Neuronal stem cell (in vitro differentiated cells): ENCODE results near the gene PPP3R1. TPM values are rescaled to one million over a fixed set of nuclear protein-coding genes. Genes with fewer than 3 reads are reported as not detected.
A peak's percentile ranks its signal among the peaks of the same experiment; 100 is the strongest.

Experiments
- DNase-seq: peaks from one replicate; pipeline ENCODE4 v3.0.0-alpha.2; 2013; ENCODE audit warnings: low spot score
- H2AFZ ChIP-seq: one replicate; pipeline ENCODE4 v1.6.1; 2013; ENCODE audit warnings: mild to moderate bottlenecking, low read length, inconsistent platforms
- H2AK5ac ChIP-seq: 2 replicates; pipeline ENCODE4 v1.6.1; 2013; ENCODE audit warnings: low read depth, mild to moderate bottlenecking, inconsistent platforms, low read length, moderate library complexity, mixed read lengths
- H2BK120ac ChIP-seq: 2 replicates; pipeline ENCODE4 v1.6.1; 2013; ENCODE audit warnings: low read depth, mild to moderate bottlenecking, inconsistent platforms, low read length, moderate library complexity, mixed read lengths
- H2BK12ac ChIP-seq: one replicate; pipeline ENCODE4 v1.6.1; 2013; ENCODE audit warnings: low read length, inconsistent platforms
- H2BK15ac ChIP-seq: 2 replicates; pipeline ENCODE4 v1.6.1; 2013; ENCODE audit warnings: mild to moderate bottlenecking, low read length, inconsistent platforms, mixed read lengths
- H2BK5ac ChIP-seq: one replicate; pipeline ENCODE4 v1.6.1; 2013; ENCODE audit warnings: inconsistent platforms, mild to moderate bottlenecking, low read length, moderate library complexity
- H3K14ac ChIP-seq: one replicate; pipeline ENCODE4 v1.6.1; 2013; ENCODE audit warnings: low read length, inconsistent platforms
- H3K18ac ChIP-seq: 2 replicates; pipeline ENCODE4 v1.6.1; 2013; ENCODE audit warnings: low read length, inconsistent platforms
- H3K23ac ChIP-seq: 2 replicates; pipeline ENCODE4 v1.6.1; 2013; ENCODE audit warnings: low read depth, mild to moderate bottlenecking, mixed read lengths, low read length, inconsistent platforms; ENCODE audit not compliant: poor library complexity
- H3K27ac ChIP-seq: replicated peaks from 3 replicates; pipeline ENCODE4 v1.5.1; 2013; ENCODE audit warnings: low read length, inconsistent platforms
- H3K27me3 ChIP-seq, 3 experiments: 2 replicates each; pipeline ENCODE4 v1.6.1; 2013; ENCODE audit warnings: low read length in 3 of 3, mild to moderate bottlenecking in 2 of 3, inconsistent platforms in 1 of 3, low read depth in 1 of 3, mixed read lengths in 1 of 3, moderate library complexity in 1 of 3; ENCODE audit not compliant: control insufficient read depth in 3 of 3, insufficient read depth in 3 of 3
- H3K36me3 ChIP-seq, 2 donors: replicated peaks in 1 of 2; 2 replicates each; pipeline ENCODE4 v1.6.1; 2013; ENCODE audit warnings: low read length in 2 of 2; ENCODE audit not compliant: control insufficient read depth in 2 of 2, insufficient read depth in 2 of 2
- H3K4ac ChIP-seq: 2 replicates; pipeline ENCODE4 v1.6.1; 2013; ENCODE audit warnings: inconsistent platforms, mild to moderate bottlenecking, low read length, moderate library complexity
- H3K4me1 ChIP-seq, 2 donors: 1 replicate in 1 of 2; 2 replicates in 1 of 2; pipeline ENCODE4 v1.6.1; 2013; ENCODE audit warnings: low read length in 2 of 2, low read depth in 1 of 2; ENCODE audit not compliant: control insufficient read depth in 2 of 2, insufficient read depth in 1 of 2
- H3K4me2 ChIP-seq: one replicate; pipeline ENCODE4 v1.6.1; 2013; ENCODE audit warnings: mild to moderate bottlenecking, low read length, inconsistent platforms; ENCODE audit not compliant: insufficient read depth, poor library complexity, severe bottlenecking
- H3K4me3 ChIP-seq, 2 donors: 2 replicates each; pipeline ENCODE4 v1.5.1; 2013; ENCODE audit warnings: low read length in 2 of 2, mild to moderate bottlenecking in 2 of 2, inconsistent platforms in 1 of 2, moderate library complexity in 1 of 2
- H3K79me1 ChIP-seq: one replicate; pipeline ENCODE4 v1.6.1; 2013; ENCODE audit warnings: low read depth, mild to moderate bottlenecking, inconsistent platforms, low read length, moderate library complexity
- H3K9ac ChIP-seq: one replicate; pipeline ENCODE4 v1.6.1; 2013; ENCODE audit warnings: mild to moderate bottlenecking, low read depth, low read length, inconsistent platforms; ENCODE audit not compliant: poor library complexity
- H3K9me3 ChIP-seq, 2 donors: replicated peaks in 1 of 2; 2 replicates each; pipeline versions ENCODE3 to v1.6.1; 2013; ENCODE audit warnings: low read length in 2 of 2, mild to moderate bottlenecking in 2 of 2, inconsistent platforms in 1 of 2, low read depth in 1 of 2, mixed read lengths in 1 of 2, moderate library complexity in 1 of 2; ENCODE audit not compliant: control insufficient read depth in 2 of 2, insufficient read depth in 1 of 2
- H4K8ac ChIP-seq: one replicate; pipeline ENCODE4 v1.6.1; 2013; ENCODE audit warnings: low read depth, mild to moderate bottlenecking, inconsistent platforms, low read length, moderate library complexity
- H4K91ac ChIP-seq: one replicate; pipeline ENCODE4 v1.6.1; 2013; ENCODE audit warnings: low read length, low read depth, mild to moderate bottlenecking, inconsistent platforms; ENCODE audit not compliant: poor library complexity
- WGBS, 2 donors: extraction: QIAGEN DNeasy Blood & Tissue Kit; methylation state at CpG; one replicate each; pipeline ENCODE4 v1.1.7; 2013; ENCODE audit warnings: missing lambda C conversion rate in 2 of 2, mixed read lengths in 1 of 2; ENCODE audit not compliant: insufficient read length in 2 of 2, insufficient replicate concordance in 1 of 2; ENCODE audit errors: extremely low coverage in 2 of 2; 5-methylcytosine and 5-hydroxymethylcytosine counted together
- polyA plus RNA-seq, 2 experiments: library from polyadenylated mRNA; stranded (reverse); fragments of 200-250 nt; gene quantifications; one replicate each; pipeline ENCODE4 v1.2.3, GENCODE V29; 2013

The PPP3R1 gene, protein sequence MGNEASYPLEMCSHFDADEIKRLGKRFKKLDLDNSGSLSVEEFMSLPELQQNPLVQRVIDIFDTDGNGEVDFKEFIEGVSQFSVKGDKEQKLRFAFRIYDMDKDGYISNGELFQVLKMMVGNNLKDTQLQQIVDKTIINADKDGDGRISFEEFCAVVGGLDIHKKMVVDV
- polyA plus RNA-seq (2013, experiment 1 of 2) = 24.6 TPM
- polyA plus RNA-seq (2013, experiment 2 of 2) = 25.2 TPM

DNA sequence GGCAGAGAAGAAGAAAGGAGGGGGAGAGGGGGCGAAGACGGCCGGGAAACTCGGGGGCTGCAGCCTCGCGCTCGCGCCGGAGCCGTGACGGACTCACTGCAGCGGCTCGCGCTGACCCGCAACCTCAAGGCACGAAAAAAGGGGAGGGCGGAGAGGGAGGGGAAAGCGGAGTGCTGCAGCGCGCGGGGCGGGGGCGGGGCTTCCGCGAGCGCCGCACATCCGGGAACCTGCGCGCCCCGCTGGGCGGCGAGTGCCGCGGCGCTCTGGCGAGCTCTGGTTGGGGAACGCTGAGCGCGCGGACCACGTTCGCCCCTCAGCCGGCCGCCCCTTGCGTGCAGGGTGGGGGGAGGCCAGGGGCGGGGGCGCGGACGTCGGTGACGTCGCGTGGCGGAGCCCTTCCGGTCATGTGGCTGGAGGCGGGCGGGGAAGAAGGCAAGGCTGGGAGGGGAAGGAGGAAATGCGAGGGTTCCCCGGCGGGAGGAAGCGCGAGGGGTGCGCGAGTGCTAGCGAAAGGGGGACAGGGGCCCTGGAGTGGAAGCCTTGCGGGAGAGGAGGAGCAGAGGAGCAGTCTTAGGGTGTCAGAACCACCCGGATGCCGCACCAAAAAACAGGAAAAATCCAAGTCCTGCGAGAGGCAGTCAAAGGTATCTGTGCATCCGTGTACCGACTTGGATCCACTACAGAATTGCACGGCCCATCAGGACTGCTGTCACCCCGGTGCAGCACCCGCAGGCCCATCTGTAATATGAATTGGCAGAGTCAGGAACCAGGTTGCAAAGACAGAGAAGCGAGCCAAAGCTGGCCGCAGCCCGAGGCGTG lies at the start of gene PPP3R1:
Gene PPP3R1 (minus strand): TSS at position 133 of the 819 bp plus-strand sequence. CDS start 405 bp downstream, outside the sequence.
- H2AK5ac ChIP-seq = peak within 1 kb of the TSS; percentile 75
- peak within 1 kb of the TSS; percentile 87 for H2BK5ac ChIP-seq
- H4K8ac ChIP-seq = peak within 1 kb of the TSS; percentile 72
- H3K9me3 ChIP-seq = no peaks in the 10 kb centered on the region
- peak within 1 kb of the TSS; percentile 87 for H3K4me2 ChIP-seq
- peak within 1 kb of the TSS; percentile 98 for H3K27ac ChIP-seq
- peaks cover 3% of the 10 kb centered on the region for H3K79me1 ChIP-seq
- H3K23ac ChIP-seq = peak within 1 kb of the TSS; percentile 98
- peak within 1 kb of the TSS; percentile 81 for H2BK120ac ChIP-seq
- H3K4ac ChIP-seq = no peak within 1 kb of the TSS
- H3K9ac ChIP-seq = peak within 1 kb of the TSS; percentile 98
- peak within 1 kb of the TSS; percentile 99 for H3K18ac ChIP-seq
- H3K4me1 ChIP-seq = peaks cover 10 to 38% of the 10 kb centered on the region in 2 donors
- H2BK15ac ChIP-seq = peak within 1 kb of the TSS; percentile 96
- DNase-seq = peak; percentile 91
- H3K14ac ChIP-seq = peak within 1 kb of the TSS; percentile 94
- H4K91ac ChIP-seq = no peak within 1 kb of the TSS
- H2BK12ac ChIP-seq = peak within 1 kb of the TSS; percentile 18
- no CpG with 5 or more reads among the region's 79 CpGs for WGBS, 2 donors
- H3K27me3 ChIP-seq = no peaks in the 10 kb centered on the region
- peaks cover 0 to 12% of the 10 kb centered on the region in 2 donors for H3K36me3 ChIP-seq
- peak within 1 kb of the TSS; percentile 90 to 93 for H3K4me3 ChIP-seq
- H2AFZ ChIP-seq = peak within 1 kb of the TSS; percentile 88

DNA sequence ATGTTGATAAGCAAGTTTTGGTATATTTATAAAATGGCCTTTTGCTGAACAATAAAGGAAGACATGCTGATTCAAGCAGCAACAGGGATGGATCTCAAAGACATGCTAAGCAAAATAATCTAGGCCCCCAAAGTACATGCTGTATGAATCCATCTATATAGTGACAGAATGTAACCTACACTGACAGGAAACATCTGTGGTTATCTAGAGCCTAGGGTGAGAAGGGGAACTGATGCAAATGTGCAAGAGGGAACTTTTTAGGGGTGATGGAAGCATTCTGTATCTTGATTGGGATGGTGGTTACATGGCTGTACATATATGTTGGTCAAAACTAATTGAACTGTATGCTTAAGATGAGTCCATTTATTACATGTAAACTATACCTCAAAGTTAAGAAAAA lies 43.2 kb upstream of the PPP3R1 start:
- Histone ChIP-seq H3K4ac (no peak overlapping the region), H3K9me3 (no peaks in the 10 kb centered on the region), H2BK15ac (no peak overlapping the region), H4K91ac (no peak overlapping the region), H2BK5ac (no peak overlapping the region), H3K9ac (no peak overlapping the region), H3K79me1 (no peaks in the 10 kb centered on the region), H2AFZ (no peak overlapping the region), H2BK12ac (no peak overlapping the region), H3K36me3 (peaks cover 0 to 12% of the 10 kb centered on the region in 2 donors), H4K8ac (no peak overlapping the region), H3K14ac (no peak overlapping the region), H3K27me3 (no peaks in the 10 kb centered on the region), H3K4me3 (no peak overlapping the region), H3K23ac (no peak overlapping the region), H3K27ac (no peak overlapping the region), H2BK120ac (no peak overlapping the region), H2AK5ac (no peak overlapping the region), H3K4me2 (no peak overlapping the region), H3K4me1 (no peaks in the 10 kb centered on the region), H3K18ac (no peak overlapping the region)
- DNase-seq = no peak

DNA sequence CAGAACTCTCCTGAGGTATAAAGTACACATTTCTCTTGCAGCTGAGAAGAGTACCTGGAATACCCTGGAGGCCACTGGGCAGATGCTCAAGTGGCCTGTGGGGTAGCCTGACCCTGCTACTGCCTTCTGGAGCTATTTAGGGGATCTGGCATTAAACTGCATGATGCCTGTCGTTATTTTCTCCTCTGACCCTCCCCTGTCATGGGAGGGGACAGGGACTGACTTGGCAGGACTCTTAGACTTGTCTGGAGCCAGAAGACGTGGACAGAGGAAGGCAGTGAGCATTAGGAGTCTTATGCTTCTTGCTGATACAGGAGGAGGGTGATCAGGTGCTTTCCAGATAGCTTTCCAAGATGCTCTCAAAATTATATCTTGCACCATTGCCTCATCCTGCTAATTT lies 42.6 kb upstream of the PPP3R1 start:
- no peaks in the 10 kb centered on the region for H3K27me3 ChIP-seq
- H3K79me1 ChIP-seq = no peaks in the 10 kb centered on the region
- H4K8ac ChIP-seq = no peak overlapping the region

GRCh38 chr2:68294187-68294586 lies 41.9 kb upstream of the PPP3R1 start:
- Histone ChIP-seq H3K4me2 (no peak overlapping the region), H2BK15ac (no peak overlapping the region), H2BK120ac (no peak overlapping the region), H3K36me3 (peaks cover 0 to 4% of the 10 kb centered on the region in 2 donors), H3K4me3 (no peak overlapping the region), H3K9ac (no peak overlapping the region), H4K8ac (no peak overlapping the region), H3K18ac (no peak overlapping the region), H2AFZ (no peak overlapping the region), H3K4ac (no peak overlapping the region), H3K14ac (no peak overlapping the region), H3K27ac (no peak overlapping the region), H2BK5ac (no peak overlapping the region), H2BK12ac (no peak overlapping the region), H3K23ac (no peak overlapping the region), H3K4me1 (no peaks in the 10 kb centered on the region), H3K79me1 (no peaks in the 10 kb centered on the region), H3K27me3 (no peaks in the 10 kb centered on the region), H2AK5ac (no peak overlapping the region), H4K91ac (no peak overlapping the region), H3K9me3 (no peaks in the 10 kb centered on the region)
- no CpG with 5 or more reads among the region's 3 CpGs for WGBS, 2 donors
- no peak for DNase-seq

More for the DNA sequence above, 42.6 kb upstream of the PPP3R1 start:
- Histone ChIP-seq H3K4ac (no peak overlapping the region), H3K4me3 (no peak overlapping the region), H2BK120ac (no peak overlapping the region), H2AFZ (no peak overlapping the region), H4K91ac (no peak overlapping the region), H2BK15ac (no peak overlapping the region), H3K4me2 (no peak overlapping the region), H3K18ac (no peak overlapping the region), H3K23ac (no peak overlapping the region), H3K36me3 (peaks cover 0 to 12% of the 10 kb centered on the region in 2 donors), H3K9me3 (no peaks in the 10 kb centered on the region), H2BK5ac (no peak overlapping the region), H3K27ac (no peak overlapping the region), H2BK12ac (no peak overlapping the region), H3K9ac (peak overlapping the region; percentile 27), H2AK5ac (no peak overlapping the region), H3K14ac (no peak overlapping the region), H3K4me1 (no peaks in the 10 kb centered on the region)
- no peak for DNase-seq
- WGBS, 2 donors = no CpG with 5 or more reads among the region's 2 CpGs
